Osteocyte (in vitro differentiated cells): ENCODE results near the gene CHST15. TPM values are rescaled to one million over a fixed set of nuclear protein-coding genes. Genes with fewer than 3 reads are reported as not detected.

Experiments
- DNase-seq: peaks from one replicate; pipeline ENCODE4 v3.0.0; 2021; ENCODE audit warnings: mixed read lengths; ENCODE audit not compliant: unreplicated experiment; ENCODE audit errors: extremely low spot score
- H3K27ac Mint-ChIP-seq: one replicate; pipeline ENCODE4 v1.8.0; 2021; ENCODE audit warnings: mild to moderate bottlenecking, mixed read lengths; ENCODE audit not compliant: unreplicated experiment
- H3K27me3 Mint-ChIP-seq: one replicate; pipeline ENCODE4 v1.8.0; 2021; ENCODE audit warnings: mixed read lengths; ENCODE audit not compliant: unreplicated experiment
- H3K36me3 Mint-ChIP-seq: one replicate; pipeline ENCODE4 v1.8.0; 2021; ENCODE audit warnings: mixed read lengths; ENCODE audit not compliant: unreplicated experiment
- H3K4me1 Mint-ChIP-seq: one replicate; pipeline ENCODE4 v1.8.0; 2021; ENCODE audit warnings: mixed read lengths; ENCODE audit not compliant: unreplicated experiment
- H3K4me3 Mint-ChIP-seq: one replicate; pipeline ENCODE4 v1.8.0; 2021; ENCODE audit warnings: mild to moderate bottlenecking, moderate library complexity, mixed read lengths; ENCODE audit not compliant: unreplicated experiment
- H3K9me3 Mint-ChIP-seq: one replicate; pipeline ENCODE4 v1.8.0; 2021; ENCODE audit warnings: mixed read lengths; ENCODE audit not compliant: unreplicated experiment
- total RNA-seq: library from RNA; stranded (reverse); gene quantifications from 2 replicates; pipeline ENCODE4 v1.2.1, GENCODE V29; 2021
- TF ChIP-seq, protein P1 (sequence below): fragments of 200-600 bp; sonication (generic); IDR thresholded peaks from 2 replicates; pipeline ENCODE4 v1.5.0; 2021; ENCODE audit warnings: antibody characterized with exemption, mild to moderate bottlenecking, moderate library complexity

Gene CHST15
- total RNA-seq, 1 donor from 2014 or later: 66.3 TPM

DNA sequence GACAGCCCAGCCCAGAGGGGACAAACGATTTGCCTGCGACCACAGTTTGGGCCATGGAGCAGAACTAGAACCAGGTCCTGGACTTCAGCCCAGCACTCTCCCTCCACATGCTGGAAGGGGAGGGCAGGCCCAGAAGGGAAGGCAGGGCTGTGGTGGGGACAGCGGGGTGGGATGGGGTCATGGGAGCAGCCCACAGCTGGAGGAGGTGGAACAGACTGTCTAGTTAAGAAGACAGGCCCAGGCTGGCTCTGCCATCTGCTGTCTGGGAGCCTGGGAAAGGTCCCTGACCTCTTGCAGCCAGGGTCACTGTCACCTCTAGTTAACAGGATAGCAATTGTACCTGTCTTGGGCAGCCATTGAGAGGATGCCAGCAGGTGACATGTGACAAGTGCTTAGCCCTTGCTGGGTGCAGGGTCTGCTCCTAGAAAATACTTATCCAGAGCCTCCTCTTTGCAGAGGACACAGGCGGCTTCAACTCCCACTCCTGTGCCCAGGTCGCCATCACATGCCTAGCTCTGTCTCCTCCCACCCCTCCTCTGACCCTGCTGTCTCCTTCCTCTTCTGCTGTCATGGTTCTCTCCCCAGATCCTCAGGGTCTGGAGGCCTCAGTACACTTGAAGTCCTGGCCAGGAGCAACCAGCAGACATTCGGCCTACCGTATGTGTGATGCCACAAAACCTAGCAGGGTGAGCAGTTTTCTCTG, 37.0 kb upstream of the CHST15 start:
- Mint-ChIP-seq H3K36me3 (no peaks in the 10 kb centered on the region), H3K4me3 (no peak overlapping the region), H3K9me3 (no peaks in the 10 kb centered on the region), H3K27me3 (no peaks in the 10 kb centered on the region), H3K27ac (no peak overlapping the region), H3K4me1 (no peaks in the 10 kb centered on the region)
- no peak for DNase-seq
- TF ChIP-seq, protein P1, sequence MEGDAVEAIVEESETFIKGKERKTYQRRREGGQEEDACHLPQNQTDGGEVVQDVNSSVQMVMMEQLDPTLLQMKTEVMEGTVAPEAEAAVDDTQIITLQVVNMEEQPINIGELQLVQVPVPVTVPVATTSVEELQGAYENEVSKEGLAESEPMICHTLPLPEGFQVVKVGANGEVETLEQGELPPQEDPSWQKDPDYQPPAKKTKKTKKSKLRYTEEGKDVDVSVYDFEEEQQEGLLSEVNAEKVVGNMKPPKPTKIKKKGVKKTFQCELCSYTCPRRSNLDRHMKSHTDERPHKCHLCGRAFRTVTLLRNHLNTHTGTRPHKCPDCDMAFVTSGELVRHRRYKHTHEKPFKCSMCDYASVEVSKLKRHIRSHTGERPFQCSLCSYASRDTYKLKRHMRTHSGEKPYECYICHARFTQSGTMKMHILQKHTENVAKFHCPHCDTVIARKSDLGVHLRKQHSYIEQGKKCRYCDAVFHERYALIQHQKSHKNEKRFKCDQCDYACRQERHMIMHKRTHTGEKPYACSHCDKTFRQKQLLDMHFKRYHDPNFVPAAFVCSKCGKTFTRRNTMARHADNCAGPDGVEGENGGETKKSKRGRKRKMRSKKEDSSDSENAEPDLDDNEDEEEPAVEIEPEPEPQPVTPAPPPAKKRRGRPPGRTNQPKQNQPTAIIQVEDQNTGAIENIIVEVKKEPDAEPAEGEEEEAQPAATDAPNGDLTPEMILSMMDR: no peak

DNA sequence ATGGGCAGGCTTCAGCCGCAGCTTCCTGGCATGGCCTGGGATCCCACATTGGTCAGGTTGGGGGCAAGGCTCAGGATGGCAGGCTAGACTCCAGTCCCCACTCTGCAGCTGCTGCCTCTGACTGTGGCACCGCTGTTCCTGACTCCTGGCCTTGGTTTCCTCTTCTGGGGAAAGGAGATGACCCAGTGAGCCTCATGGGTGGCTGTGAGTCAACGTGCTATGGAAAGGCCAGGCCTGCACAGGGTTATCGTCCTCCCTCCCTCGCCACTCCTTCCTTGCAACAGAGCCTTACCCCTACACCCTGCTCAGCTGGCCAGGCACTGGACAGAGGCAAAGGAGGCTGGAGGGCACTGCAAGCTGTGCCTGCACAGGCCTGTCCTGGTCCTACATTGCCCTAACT, 36.1 kb upstream of the CHST15 start:
- H3K36me3 Mint-ChIP-seq: no peaks in the 10 kb centered on the region
- no peaks in the 10 kb centered on the region for H3K9me3 Mint-ChIP-seq
- no peak overlapping the region for H3K27ac Mint-ChIP-seq
- TF ChIP-seq, protein P1: no peak
- no peaks in the 10 kb centered on the region for H3K27me3 Mint-ChIP-seq
- no peaks in the 10 kb centered on the region for H3K4me1 Mint-ChIP-seq
- no peak for DNase-seq
- H3K4me3 Mint-ChIP-seq: no peak overlapping the region

DNA sequence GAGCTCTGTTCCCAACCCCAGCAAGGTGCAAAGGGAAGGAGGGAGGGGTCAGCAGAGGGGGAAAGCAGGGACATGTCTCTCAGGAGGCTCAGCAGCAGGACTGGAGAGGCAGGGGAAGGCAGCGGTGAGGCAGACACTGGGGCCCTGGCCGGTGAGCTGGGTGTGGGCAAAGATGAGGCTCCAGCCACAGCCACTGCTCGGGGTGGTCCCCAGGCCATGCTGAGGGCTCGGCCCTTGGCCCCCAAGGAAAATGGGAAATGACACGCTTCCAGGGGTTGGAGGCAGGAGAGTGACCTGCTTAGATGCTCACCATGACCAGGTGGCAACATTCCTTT, 35.4 kb upstream of the CHST15 start:
- no peak overlapping the region for H3K27ac Mint-ChIP-seq
- no peaks in the 10 kb centered on the region for H3K36me3 Mint-ChIP-seq
- no peak for DNase-seq
- TF ChIP-seq, protein P1: no peak
- H3K4me1 Mint-ChIP-seq: no peaks in the 10 kb centered on the region
- H3K27me3 Mint-ChIP-seq: no peaks in the 10 kb centered on the region
- no peak overlapping the region for H3K4me3 Mint-ChIP-seq
- H3K9me3 Mint-ChIP-seq: no peaks in the 10 kb centered on the region

DNA sequence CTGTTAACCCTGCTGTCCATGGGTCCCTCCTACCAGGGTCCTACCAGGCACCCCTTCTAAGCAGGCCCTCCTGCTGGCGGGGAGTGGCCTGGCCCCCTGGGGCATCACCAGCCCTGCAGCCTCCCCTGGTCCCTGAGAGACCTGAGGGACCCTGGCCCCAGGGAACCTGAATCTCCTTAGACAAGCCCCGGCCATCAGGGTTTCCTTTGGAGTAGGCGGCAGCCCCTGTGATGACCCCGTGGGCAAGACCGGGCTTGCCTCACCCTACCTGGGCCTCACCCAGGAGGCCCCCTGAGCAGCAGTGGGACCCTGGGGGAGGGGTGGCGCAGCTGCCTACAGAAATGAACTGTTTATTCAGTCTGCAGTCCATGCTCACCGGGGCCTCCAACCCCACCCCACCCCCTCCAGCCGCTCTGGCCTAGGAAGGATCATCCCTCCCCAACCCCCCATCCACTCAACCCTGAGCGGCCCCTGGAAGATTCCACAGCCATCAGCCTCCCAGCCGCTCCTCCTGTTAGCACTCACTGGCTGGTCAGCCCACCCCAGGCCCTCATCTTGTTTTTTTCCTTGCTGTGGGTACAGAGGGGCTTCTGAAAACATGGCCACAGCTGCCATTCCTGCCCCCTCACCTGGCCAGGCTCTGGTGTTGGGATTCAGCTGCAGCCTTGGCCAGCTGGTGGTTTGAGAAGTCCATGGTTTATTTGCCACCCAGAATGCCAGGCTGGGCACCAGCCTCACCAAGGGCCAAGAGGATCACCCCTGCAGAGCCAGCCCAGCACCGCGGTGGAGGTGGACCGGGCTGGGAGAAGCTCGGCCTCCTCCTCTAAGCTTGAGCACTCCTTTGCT, 34.8 kb upstream of the CHST15 start:
- Mint-ChIP-seq H3K27ac (no peak overlapping the region), H3K36me3 (no peaks in the 10 kb centered on the region), H3K4me1 (peaks cover under 1% of the 10 kb centered on the region), H3K9me3 (no peaks in the 10 kb centered on the region), H3K4me3 (no peak overlapping the region), H3K27me3 (no peaks in the 10 kb centered on the region)
- no peak for DNase-seq
- TF ChIP-seq, protein P1: no peak

DNA sequence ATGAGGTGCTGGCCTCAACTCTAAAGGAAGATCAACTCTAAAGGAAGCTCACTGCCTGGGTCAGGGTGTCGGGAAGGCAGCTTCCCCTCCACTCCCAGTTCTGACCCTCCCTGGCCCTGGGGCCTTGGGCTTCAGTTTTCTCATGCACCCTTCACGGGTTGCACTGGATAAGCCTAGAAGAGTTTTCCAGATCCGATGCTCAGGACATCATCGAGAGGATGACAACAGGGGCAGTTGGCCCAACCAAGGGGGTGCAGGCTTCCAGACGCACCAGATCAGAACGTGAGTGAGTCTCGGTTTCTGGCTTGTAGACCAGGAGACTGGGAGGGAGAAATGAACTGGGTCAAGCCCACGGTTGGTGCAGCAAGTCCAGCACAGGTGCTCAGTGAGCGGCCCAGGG, 34.2 kb upstream of the CHST15 start:
- Mint-ChIP-seq H3K4me1 (peaks cover 4% of the 10 kb centered on the region), H3K27me3 (no peaks in the 10 kb centered on the region), H3K36me3 (no peaks in the 10 kb centered on the region), H3K4me3 (no peak overlapping the region), H3K9me3 (no peaks in the 10 kb centered on the region), H3K27ac (no peak overlapping the region)
- DNase-seq: no peak
- TF ChIP-seq, protein P1: no peak
